GM21390 (cell line): ENCODE data around the gene ATG101.
A peak's percentile ranks its signal among the peaks of the same experiment; 100 is the strongest.

ENCODE experiments used
- ATAC-seq: cut with Tn5 transposase; IDR thresholded peaks from one replicate; pipeline ENCODE4 v1.9.1; 2021; ENCODE audit not compliant: unreplicated experiment

The ATG101 gene

DNA sequence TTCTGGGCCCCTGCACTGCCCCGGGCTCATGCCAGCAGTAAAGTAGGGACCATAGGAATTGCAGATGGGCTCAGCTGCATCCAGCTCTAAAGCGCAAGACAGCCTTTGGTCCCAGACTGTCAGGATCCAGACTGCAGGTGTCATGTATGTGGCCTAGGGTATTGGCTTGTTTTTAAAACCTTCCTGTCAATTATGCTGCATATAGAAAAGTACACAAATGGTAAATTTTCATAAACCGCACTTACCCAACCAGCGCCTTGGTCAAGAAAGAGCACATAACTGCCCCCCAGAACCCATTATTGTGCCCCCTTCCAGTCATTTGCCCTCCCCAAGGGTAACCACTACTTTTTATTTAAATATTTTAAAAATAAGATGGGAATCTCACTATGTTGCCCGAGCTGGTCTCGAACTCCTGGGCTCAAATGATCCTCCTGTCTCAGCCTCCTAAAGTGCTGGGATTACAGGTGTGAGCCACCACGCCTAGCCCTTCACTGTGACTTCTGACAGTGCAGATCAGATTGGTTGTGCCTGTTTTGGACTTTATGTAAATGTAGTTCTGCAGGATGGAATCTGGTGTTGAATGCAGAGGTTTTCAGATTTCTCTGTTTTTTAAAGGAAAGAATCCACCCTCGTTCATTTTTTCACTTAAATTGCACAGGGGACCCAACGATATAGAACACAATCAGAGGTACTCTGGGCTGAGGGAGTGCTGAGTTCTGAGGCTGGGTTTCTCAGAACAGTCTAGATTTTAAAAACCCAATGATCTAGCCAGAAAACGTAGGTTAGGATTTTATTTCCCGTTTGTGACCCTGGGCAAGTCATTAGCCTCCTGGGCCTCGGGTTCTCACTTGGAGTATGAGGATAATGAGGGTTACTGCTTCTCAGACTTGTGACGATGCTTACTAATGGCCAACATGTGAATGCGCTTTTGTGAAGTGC lies 11.9 kb upstream of the ATG101 start:
- ATAC-seq, result no peak

DNA sequence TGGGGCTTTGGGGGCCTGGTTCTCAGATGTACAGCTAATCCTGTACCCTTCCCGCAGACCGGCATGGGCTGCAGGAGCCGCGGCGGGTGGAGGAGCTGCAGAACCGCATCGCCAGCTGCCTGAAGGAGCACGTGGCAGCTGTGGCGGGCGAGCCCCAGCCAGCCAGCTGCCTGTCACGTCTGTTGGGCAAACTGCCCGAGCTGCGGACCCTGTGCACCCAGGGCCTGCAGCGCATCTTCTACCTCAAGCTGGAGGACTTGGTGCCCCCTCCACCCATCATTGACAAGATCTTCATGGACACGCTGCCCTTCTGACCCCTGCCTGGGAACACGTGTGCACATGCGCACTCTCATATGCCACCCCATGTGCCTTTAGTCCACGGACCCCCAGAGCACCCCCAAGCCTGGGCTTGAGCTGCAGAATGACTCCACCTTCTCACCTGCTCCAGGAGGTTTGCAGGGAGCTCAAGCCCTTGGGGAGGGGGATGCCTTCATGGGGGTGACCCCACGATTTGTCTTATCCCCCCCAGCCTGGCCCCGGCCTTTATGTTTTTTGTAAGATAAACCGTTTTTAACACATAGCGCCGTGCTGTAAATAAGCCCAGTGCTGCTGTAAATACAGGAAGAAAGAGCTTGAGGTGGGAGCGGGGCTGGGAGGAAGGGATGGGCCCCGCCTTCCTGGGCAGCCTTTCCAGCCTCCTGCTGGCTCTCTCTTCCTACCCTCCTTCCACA lies 11.0 kb upstream of the ATG101 start:
- ATAC-seq, result no peak

DNA sequence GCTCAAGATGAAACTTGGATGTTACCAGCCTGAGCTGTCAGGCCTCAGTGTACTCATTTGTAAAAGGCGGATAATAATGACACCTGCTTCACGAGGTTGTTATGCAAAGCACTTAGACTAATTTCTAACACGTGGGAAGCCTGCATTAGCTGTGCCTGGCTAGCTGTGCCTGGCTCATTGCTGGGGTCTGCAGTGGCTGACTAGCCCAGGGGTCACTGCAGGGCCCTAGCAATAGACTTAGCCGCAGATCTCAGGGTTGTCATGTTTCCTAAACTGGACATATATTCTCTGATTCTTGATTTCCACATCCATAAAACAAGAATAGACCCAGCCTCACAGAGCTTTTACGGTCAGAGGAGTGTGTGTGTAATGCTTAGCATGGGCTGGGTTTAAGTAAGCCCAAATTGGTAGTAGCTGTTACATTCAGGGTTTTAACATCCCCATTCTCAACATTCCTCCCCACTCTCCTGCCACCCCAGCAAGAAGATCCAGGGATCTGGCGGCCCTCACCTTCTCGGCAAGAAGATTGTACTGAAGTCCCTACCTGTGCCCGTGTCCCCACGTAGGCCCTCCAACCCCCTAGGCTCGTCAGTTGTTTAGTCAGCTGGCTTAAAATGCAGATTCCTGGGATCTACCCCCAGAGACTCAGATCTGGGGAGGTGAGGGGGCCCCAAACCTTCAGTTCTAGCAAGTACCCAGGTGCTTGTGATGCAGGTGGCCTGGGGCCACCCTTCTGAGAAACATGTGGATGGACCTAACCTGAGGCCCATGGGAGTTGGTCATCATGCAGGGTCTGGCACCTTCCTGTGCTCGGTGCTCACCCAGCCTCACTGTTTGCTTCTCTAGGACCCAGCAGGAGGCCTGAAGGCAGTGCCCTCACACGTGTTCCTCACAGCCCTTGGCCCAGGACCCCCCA lies 9.9 kb upstream of the ATG101 start:
- ATAC-seq, result no peak

DNA sequence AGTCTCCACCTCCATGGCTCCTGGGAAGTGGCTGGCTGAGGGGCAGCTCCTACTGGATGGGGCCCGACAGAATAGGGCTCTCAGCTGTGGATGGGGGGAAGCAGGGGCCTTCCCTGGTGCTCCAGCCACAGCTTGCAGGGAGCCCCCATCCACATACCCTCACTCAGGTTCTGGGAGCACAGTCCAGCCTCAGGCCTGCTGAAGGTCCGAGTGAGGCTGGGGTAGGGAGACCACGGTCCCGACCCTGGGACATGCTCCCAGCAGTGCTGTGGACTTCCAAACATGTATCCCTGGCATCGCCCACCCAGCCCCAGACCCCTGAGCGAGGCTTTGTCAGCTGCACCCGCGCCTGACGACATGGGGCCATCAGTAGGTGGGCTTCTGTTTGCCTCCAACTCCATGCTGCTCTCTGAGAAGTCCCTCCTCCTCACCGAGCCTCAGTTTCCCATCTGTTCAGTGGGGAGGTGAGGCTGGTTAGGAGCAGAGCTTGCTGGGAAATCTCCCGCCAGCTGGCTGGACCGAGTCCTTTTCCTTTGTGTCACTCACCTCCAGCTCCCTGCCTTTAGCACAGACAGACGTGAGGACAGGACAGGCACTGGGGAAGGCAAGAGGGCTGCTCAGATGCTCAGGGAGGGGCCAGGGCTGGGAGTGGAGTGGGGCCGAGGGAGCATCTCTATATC lies 9.1 kb upstream of the ATG101 start:
- ATAC-seq, result no peak

DNA sequence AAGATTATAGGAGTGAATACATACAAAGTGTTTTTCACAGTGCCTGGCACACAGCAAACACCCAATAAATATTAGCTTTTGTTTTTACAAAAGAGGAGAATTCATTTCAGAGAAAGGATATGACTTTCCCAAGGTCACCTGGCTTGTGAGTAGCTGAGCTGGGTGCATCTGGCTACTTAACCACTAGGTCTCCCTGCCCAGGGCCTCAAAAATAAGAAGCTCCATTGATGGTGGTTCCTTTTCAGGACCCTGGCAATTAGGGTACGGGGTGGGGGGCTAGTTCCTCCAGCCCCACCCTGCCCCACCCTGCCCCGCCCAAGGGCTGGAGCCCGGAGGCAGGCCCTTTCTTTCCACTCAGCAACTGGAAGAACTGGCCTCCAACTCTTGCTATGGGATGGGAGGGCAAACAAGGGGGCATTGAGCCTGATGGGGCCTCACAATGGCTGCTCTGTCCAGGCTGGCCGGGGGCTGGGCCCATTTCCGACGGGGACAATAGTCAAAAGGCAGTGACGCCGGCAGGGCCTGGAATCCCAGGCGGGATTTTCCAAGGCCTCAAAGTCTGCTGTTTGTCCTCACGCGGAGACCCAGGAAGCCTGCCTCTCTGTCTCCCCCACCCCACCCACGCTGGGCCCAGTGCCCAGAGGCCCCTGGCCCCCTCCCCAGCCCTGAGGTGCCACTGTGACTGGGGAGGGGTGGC lies 8.2 kb upstream of the ATG101 start:
- ATAC-seq, result no peak

DNA sequence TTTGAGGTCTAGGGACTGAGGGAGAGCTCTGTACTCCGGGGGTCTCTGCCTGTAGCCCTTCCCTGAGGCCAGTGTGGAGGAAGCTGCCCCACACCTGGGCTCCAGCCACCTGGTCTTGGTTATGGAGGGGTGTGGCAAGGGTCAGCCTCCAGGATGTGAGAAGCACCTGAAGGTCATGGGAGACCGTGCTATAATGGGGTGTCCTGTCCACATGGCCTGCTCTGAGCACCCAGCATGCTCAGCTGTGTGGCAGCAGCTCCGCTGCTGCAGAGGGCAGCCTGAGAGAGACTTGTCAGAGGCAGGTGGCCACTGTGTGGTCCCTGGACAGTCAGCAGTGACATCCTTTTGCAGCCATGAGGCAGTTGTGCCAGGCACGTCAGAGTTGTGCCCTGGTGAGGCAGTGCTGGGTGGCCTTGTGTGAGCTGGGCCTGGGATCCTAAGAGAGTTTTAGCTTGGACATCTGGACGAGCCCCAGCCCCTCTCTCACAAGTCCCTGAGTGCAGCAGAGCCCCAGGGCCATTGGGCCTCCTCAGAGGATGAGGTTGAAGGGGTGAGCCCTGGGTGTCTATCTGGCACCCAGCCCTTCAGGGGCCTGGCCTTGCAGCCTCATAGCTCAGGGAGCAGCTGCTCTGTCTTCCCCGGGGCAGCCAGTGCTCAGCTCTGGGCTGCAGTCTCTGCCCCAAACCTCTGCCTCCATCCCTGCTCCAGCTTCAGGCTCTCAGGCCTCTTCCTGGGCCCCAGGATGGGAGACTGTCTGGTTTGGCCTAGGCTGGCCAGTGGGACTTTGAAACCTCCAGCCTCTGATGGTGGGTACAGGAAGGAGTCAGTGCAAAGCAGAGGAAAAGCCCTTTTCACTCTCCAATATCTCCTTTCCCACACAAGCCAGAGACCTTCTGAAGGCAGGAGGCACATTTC lies 7.4 kb upstream of the ATG101 start:
- no peak for ATAC-seq

DNA sequence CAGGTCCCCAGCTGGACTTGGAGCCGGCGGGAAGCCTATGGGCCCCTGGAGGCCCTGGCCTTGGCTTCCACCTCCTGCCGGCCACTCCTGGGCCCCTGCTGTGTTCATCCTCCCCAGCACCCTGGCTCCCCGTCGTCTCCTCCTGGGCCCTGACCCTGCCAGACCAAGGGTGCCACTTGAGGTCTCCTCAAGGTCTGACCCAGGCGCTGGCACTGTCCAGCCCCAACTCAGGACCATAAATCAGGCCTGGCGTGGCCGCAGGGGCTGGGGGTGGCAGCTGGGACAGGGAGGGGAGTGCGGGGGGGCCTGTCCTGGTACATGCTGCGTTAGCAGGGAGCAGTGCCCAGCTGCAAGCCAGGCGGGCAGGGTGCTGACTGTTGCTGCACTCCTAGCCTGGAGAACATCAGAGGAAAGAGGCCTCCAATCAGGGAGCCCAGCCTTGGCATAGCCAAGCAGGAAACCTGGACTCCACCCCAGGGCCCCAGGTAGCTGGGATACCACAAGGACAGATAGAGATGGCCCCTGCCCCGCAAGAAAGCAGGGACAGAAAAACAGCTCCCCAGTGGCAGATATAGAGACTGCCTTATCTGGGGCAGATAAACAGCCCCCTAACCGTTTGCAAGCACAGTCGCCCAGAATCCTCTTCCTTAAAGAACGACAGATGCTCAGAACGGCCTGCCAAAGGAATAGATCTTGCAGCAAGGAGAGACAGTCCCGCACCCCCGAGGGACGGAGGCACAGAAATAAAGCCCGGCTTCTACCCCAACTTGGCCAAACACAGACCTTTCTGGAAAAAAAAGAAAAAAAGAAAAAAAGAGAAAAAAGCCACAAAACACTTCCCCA lies 6.5 kb upstream of the ATG101 start:
- ATAC-seq, result no peak

DNA sequence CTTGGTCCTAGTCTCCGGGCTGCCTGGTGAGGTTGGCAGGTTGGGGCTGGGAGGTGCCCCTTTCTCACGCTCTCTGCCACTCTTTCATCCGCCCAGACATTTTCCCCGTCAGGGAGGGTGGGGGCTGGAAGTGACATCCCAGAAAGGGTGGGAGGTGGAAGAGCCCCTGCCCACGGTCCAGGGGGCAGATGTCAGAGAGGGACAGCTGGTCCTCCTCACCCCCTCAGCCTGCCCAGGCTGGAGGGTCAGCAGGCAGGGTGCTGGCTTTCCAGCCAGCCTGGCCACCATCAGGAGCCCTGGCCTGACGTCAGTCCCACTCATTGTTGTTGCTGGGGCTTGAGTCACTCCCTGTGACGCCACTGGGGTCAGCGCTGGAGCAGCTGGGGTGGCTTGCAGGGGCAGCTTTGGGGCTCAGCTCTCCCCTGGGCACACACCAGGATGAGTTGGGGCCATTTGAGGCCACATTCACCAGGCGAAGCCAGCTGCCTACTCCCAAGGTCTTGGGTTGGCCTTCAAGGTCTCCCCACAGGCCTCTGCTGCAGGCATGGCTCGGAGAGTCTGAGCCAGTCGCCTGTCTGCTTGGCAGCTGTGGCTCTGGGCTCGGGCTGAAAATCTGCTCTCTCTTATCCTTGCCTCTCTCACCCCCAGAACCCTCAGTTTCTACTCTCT lies 5.7 kb upstream of the ATG101 start:
- no peak for ATAC-seq

DNA sequence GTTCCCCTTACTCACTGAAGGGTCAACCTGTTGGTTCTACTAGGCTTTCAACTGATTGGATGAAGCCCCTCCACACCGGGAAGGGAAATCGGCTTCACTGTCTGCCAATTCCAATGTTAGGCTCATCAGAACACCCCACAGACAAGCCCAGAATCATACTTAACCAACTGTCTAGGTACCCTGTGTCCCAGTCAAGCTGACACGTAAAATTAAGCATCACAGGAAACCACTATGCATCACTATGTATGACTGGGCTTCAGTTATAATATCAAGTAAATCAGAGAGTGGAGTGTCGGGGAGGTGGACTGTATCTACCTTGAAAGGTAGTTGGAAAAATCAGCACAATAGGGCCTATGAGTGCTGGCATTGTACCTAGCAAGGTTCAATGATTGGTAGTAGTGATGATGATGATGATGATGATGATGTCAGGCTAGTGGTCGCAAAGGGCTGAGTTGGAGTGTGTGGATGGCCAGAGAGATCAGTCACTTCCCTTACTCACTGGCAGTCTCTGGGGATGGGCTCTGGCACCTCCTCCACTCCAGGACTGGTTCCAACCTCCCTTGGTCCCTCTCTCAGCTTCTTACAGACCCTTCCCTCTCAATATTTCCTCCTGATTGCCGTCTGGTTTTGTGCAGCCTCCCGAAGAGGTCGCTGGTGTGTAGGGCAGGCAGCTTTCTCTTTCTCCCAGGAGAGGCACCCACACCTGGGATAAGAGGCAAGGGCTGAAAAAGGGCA lies 3.3 kb upstream of the ATG101 start:
- no peak for ATAC-seq

DNA sequence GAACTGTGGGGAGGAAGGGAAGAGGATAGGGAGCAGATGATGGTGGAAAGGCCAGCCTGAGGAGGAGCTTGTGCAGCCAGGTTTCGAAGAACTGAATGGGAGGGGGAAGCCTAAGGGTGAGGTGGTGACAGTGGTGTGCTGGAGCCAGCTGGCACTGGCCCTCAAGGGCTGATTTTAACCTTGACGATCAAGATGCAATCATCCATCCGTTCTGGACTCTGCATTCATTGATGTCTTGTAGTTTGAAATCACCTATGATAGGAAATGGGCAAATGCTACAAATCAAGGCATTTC lies 2.8 kb upstream of the ATG101 start:
- ATAC-seq, result no peak

DNA sequence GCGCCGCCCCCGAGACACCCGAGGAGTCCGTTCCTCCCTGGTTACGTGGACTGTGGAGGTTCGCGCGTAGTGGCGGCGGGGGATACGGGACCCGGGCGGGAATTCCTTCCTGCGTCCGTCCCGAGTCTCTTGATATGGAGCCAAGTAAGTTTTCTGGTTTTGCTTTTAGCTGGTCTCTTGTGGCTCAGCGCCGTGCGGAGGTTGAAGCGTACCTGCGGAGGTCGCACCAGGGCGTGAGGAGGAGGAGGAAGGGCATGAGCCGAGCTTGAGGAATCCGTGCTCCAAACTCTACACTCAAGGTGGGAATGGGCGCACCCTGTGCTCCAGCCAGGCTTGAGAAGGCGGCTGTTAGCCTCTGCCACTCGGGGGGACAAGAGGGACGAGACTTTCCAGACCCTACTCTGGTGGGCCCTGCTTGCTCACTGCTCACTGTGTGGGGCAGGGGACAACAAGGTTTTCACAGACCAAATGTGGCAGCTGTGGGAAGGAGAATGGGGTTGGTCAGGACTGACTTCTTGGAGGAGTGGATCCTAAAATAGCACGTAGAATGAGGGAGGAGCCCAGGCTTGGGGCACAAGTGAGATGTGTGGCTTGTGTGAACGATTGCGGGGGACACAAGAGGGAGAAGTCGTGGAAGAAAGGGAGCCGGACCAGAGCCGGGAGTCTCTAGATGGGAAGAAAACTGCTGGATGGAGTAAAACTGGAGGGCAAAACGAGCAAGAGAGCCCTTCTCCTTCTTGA lies 577 bp downstream of the ATG101 start:
- peak; percentile 11 for ATAC-seq

DNA sequence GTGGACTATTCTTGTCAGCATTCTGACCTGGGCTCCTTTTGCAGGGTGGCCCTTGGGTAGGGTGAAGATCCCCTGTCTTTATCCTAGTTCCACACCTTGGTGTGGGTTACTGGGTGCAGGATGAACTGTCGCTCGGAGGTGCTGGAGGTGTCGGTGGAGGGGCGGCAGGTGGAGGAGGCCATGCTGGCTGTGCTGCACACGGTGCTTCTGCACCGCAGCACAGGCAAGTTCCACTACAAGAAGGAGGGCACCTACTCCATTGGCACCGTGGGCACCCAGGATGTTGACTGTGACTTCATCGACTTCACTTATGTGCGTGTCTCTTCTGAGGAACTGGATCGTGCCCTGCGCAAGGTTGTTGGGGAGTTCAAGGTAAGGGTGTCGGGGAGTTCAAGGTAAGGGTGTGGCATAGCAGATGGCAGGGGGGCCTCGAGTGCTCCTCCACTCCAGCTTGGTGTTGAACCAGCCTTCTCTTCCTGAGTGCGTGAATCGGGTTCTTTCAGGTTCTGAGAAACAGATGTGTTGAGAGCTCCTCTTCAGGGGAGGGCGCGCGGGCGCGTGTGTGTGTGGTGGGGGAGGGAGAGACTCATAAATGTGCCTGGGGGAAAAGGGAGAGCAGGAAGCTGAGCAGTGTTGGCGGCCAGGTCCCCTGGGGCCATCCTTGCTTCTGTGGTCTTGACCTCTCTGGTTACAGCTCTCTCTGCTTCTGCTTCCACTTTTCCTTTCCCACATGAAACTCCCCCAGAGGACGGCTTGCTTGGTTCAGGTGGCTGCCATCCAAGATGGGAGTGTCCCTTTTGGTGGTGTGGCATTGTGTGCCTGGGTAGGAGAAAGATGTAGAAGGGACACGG lies 4.0 kb downstream of the ATG101 start:
- ATAC-seq, result no peak

DNA sequence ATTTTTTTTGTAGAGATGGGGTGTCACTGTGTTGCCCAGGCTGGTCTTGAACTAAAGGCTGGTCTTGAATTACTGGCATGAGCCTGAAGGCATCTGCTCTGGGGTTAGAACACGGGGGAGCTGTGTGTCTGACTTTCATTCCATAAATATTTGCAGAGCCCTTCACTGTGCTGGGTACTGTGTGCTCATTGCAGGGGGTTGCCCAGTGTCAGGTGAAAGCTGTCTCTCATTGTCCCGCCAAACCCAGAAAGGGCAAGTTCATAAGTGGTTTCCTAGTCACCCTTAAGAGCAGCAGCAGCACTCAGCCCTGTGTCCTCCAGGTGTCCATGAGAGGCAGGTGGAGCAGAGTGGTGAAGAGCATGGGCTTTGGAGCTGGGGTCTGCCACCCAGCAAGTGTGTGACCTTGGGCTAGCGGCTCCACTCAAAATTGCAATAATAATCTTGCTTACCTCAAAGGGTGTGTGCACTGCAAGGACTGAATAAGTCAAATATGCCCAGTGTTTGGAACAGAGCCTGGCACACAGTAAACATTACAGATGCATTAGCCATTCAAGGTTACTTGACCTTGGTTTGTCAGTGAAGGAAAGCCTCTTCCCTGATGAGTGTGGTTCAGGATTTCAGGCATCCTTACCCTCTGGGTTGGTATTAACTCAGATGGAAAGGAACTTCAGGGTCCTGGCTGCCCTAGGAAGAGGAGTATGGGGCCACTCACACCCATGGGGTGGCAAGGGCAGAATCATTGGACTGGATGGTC lies 5.4 kb downstream of the ATG101 start:
- no peak for ATAC-seq

DNA sequence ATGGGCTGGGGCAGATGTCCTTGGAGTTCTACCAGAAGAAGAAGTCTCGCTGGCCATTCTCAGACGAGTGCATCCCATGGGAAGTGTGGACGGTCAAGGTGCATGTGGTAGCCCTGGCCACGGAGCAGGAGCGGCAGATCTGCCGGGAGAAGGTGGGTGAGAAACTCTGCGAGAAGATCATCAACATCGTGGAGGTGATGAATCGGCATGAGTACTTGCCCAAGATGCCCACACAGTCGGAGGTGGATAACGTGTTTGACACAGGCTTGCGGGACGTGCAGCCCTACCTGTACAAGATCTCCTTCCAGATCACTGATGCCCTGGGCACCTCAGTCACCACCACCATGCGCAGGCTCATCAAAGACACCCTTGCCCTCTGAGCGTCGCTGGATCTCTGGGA lies 7.0 kb downstream of the ATG101 start:
- no peak for ATAC-seq

DNA sequence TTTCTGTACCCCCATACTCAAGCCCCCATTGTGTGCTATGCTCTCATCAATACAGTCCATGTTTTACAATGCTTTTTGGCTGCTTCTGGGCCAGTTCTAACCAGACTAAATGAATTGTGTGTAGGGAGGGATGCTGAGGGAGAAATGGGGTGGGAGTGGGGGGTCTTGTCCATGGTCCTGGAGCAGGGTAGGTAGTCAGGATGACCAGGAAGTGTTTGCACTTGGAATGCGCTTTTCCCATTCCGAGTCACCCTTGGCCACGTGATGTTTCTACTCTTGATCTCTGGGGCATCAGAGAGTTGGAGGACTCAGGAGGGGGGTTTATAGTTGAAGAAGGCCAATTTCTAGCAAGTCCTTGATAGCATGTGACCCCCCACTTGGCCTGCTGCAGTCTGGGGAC lies 8.5 kb downstream of the ATG101 start:
- no peak for ATAC-seq
